ENCODE results near the gene RAD23A.

Gene RAD23A

DNA sequence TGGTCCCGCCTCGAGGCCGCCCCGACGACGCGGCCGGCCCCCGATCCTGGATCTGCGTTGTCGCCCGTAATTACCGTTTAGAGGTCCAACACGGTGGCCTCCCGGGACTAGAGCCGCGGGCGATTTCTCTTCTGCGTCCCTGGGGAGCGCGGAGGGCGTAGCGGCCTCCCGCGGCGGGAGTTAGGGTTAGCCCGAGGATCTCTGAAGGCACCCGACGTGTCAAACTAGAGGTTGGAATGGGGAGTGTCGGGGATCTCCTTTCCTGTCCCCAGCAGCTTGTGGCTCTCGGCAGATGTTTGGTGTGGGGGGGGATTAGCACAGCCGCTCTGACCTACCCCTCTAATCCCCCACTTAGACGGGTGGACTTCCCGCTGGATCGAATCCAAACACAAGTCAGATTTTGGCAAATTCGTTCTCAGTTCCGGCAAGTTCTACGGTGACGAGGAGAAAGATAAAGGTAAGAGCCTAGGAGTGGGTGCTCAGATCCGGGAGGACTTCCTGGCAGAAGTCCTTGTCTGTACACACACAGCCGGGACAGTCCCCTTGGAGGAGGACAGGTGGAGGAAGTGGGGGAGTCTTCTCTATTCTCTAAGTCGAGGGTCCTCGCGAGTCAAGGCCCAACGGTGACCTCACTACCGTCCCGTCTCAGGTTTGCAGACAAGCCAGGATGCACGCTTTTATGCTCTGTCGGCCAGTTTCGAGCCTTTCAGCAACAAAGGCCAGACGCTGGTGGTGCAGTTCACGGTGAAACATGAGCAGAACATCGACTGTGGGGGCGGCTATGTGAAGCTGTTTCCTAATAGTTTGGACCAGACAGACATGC is 6.7 kb upstream of the RAD23A start:
- no peaks in the 10 kb centered on the region for H3K27me3 ChIP-seq (ENCODE audit: control insufficient read depth in 1 of 2, insufficient read depth in 2 of 2, low read length in 2 of 2)
- peaks cover 28 to 33% of the 10 kb centered on the region in 2 donors for H3K36me3 ChIP-seq (ENCODE audit: control insufficient read depth in 2 of 2, insufficient read depth in 2 of 2, low read length in 2 of 2)
- H3K9ac ChIP-seq (ENCODE audit: low read length in 2 of 2), result peak overlapping the region; percentile 89 to 90
- no peaks in the 10 kb centered on the region for H3K9me3 ChIP-seq (ENCODE audit: control insufficient read depth in 2 of 2, low read length in 2 of 2)
- H3K4me1 ChIP-seq (ENCODE audit: control insufficient read depth, insufficient read depth, low read length), result peaks cover 45% of the 10 kb centered on the region
- peak overlapping the region; percentile 98 for H3K4me3 ChIP-seq (ENCODE audit: low read length in 2 of 2)
- H3K27ac ChIP-seq (ENCODE audit: low read length), result peak overlapping the region; percentile 91

DNA sequence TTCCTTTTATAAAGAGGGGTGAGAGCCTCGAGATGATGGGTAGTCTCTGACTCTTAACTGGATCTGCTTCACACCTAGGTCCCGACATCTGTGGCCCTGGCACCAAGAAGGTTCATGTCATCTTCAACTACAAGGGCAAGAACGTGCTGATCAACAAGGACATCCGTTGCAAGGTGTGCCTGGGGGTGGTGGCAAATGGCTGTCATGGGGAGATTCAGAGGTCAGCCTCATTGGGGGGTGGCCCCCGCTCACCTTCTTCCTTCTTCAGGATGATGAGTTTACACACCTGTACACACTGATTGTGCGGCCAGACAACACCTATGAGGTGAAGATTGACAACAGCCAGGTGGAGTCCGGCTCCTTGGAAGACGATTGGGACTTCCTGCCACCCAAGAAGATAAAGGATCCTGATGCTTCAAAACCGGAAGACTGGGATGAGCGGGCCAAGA is 5.7 kb upstream of the RAD23A start:
- Histone ChIP-seq H3K4me3 (ENCODE audit: low read length in 2 of 2) (peak overlapping the region; percentile 98), H3K36me3 (ENCODE audit: control insufficient read depth in 2 of 2, insufficient read depth in 2 of 2, low read length in 2 of 2) (peaks cover 28 to 35% of the 10 kb centered on the region in 2 donors), H3K27ac (ENCODE audit: low read length) (peak overlapping the region; percentile 24), H3K9ac (ENCODE audit: low read length in 2 of 2) (peak overlapping the region; percentile 47 to 89), H3K27me3 (ENCODE audit: control insufficient read depth in 1 of 2, insufficient read depth in 2 of 2, low read length in 2 of 2) (no peaks in the 10 kb centered on the region), H3K4me1 (ENCODE audit: control insufficient read depth, insufficient read depth, low read length) (peaks cover 46% of the 10 kb centered on the region), H3K9me3 (ENCODE audit: control insufficient read depth in 2 of 2, low read length in 2 of 2) (no peaks in the 10 kb centered on the region)

DNA sequence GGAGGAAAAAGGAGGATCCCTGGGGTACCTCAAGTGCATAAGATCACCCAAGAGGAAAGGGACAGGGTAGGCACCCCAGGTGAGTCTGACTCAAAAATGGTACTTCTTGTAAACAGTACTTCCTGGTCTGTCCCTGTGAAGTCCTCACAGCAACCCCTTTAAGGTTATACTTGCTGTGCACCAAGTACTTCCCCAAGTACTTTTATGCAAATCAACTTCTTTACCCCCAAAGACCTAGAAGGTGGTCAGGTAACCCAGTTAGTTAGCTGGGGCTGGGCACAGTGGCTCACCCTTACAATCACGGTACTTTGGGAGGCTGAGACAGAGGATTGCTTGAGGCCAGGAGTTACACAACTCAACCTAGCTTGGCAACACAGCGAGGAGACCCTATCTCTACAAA is 4.8 kb upstream of the RAD23A start:
- peaks cover 46% of the 10 kb centered on the region for H3K4me1 ChIP-seq (ENCODE audit: control insufficient read depth, insufficient read depth, low read length)
- no peaks in the 10 kb centered on the region for H3K9me3 ChIP-seq (ENCODE audit: control insufficient read depth in 2 of 2, low read length in 2 of 2)
- peaks cover 28 to 35% of the 10 kb centered on the region in 2 donors for H3K36me3 ChIP-seq (ENCODE audit: control insufficient read depth in 2 of 2, insufficient read depth in 2 of 2, low read length in 2 of 2)
- H3K27me3 ChIP-seq (ENCODE audit: control insufficient read depth in 1 of 2, insufficient read depth in 2 of 2, low read length in 2 of 2), result no peaks in the 10 kb centered on the region
- peak overlapping the region; percentile 12 to 21 for H3K9ac ChIP-seq (ENCODE audit: low read length in 2 of 2)
- H3K4me3 ChIP-seq (ENCODE audit: low read length in 2 of 2), result peak overlapping the region in 1 of 2 donors; percentile 98
- no peak overlapping the region for H3K27ac ChIP-seq (ENCODE audit: low read length)

DNA sequence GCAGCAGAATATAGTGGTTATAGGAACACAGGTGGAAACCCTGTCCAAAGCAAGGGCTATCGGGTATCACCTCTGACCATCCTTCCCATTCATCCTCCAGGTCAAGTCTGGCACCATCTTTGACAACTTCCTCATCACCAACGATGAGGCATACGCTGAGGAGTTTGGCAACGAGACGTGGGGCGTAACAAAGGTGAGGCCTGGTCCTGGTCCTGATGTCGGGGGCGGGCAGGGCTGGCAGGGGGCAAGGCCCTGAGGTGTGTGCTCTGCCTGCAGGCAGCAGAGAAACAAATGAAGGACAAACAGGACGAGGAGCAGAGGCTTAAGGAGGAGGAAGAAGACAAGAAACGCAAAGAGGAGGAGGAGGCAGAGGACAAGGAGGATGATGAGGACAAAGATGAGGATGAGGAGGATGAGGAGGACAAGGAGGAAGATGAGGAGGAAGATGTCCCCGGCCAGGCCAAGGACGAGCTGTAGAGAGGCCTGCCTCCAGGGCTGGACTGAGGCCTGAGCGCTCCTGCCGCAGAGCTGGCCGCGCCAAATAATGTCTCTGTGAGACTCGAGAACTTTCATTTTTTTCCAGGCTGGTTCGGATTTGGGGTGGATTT is 2.1 kb upstream of the RAD23A start:
- Histone ChIP-seq H3K4me1 (ENCODE audit: control insufficient read depth, insufficient read depth, low read length) (peaks cover 54% of the 10 kb centered on the region), H3K27me3 (ENCODE audit: control insufficient read depth in 1 of 2, insufficient read depth in 2 of 2, low read length in 2 of 2) (no peaks in the 10 kb centered on the region), H3K9ac (ENCODE audit: low read length in 2 of 2) (no peak overlapping the region), H3K36me3 (ENCODE audit: control insufficient read depth in 2 of 2, insufficient read depth in 2 of 2, low read length in 2 of 2) (peaks cover 39 to 46% of the 10 kb centered on the region in 2 donors), H3K9me3 (ENCODE audit: control insufficient read depth in 2 of 2, low read length in 2 of 2) (no peaks in the 10 kb centered on the region), H3K27ac (ENCODE audit: low read length) (no peak overlapping the region), H3K4me3 (ENCODE audit: low read length in 2 of 2) (no peak overlapping the region)

DNA sequence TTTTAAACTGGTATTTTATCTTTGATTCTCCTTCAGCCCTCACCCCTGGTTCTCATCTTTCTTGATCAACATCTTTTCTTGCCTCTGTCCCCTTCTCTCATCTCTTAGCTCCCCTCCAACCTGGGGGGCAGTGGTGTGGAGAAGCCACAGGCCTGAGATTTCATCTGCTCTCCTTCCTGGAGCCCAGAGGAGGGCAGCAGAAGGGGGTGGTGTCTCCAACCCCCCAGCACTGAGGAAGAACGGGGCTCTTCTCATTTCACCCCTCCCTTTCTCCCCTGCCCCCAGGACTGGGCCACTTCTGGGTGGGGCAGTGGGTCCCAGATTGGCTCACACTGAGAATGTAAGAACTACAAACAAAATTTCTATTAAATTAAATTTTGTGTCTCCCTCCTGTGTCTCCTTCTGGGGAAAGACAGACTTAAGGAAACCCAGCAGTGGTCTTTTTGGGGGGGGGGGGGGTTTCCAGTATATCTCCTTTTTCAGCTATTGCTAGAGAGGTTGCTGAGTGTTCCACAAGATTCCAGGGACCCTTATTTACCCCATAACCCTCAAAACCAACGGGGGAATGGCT is 1.5 kb upstream of the RAD23A start:
- H3K27me3 ChIP-seq (ENCODE audit: control insufficient read depth in 1 of 2, insufficient read depth in 2 of 2, low read length in 2 of 2), result no peaks in the 10 kb centered on the region
- H3K36me3 ChIP-seq (ENCODE audit: control insufficient read depth in 2 of 2, insufficient read depth in 2 of 2, low read length in 2 of 2), result peaks cover 45 to 51% of the 10 kb centered on the region in 2 donors
- H3K4me3 ChIP-seq (ENCODE audit: low read length in 2 of 2), result no peak overlapping the region
- no peak overlapping the region for H3K9ac ChIP-seq (ENCODE audit: low read length in 2 of 2)
- H3K27ac ChIP-seq (ENCODE audit: low read length), result peak overlapping the region; percentile 73
- peaks cover 51% of the 10 kb centered on the region for H3K4me1 ChIP-seq (ENCODE audit: control insufficient read depth, insufficient read depth, low read length)
- no peaks in the 10 kb centered on the region for H3K9me3 ChIP-seq (ENCODE audit: control insufficient read depth in 2 of 2, low read length in 2 of 2)

DNA sequence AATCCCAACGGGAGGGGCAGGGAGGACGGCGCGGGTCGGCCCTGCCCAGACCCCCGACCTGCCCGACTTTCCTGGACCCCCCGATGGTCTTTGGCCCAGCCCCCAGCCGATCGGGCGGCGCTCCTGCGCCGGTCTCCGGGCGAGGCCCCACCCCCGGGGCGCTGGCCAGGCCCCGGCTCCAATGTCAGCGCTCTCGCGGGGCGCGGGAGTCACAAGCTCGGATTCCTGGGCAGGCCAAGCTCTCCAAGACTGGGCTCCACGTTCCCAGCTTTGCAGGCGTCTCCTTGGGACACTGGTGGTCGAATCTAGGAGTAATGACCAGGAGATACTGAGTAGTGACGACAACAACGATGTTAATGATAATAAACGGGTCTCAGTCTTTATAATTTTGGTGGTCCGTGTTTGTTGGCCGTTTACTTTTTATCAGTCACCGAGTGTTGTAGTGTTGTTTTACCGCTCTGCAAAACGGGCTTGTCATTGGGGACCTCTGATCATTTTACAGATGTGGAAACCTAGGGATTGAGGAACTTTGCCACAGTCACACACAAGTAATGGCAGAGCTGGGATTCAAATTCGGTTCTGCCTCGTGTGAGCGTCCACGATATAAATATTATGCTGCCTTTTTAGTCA is 545 bp downstream of the RAD23A start:
- Histone ChIP-seq H3K27ac (ENCODE audit: low read length) (peak overlapping the region; percentile 73), H3K27me3 (ENCODE audit: control insufficient read depth in 1 of 2, insufficient read depth in 2 of 2, low read length in 2 of 2) (no peaks in the 10 kb centered on the region), H3K4me3 (ENCODE audit: low read length in 2 of 2) (peak overlapping the region; percentile 87 to 99), H3K9ac (ENCODE audit: low read length in 2 of 2) (peak overlapping the region; percentile 81 to 88), H3K36me3 (ENCODE audit: control insufficient read depth in 2 of 2, insufficient read depth in 2 of 2, low read length in 2 of 2) (peaks cover 40 to 48% of the 10 kb centered on the region in 2 donors), H3K4me1 (ENCODE audit: control insufficient read depth, insufficient read depth, low read length) (peaks cover 32% of the 10 kb centered on the region), H3K9me3 (ENCODE audit: control insufficient read depth in 2 of 2, low read length in 2 of 2) (no peaks in the 10 kb centered on the region)

DNA sequence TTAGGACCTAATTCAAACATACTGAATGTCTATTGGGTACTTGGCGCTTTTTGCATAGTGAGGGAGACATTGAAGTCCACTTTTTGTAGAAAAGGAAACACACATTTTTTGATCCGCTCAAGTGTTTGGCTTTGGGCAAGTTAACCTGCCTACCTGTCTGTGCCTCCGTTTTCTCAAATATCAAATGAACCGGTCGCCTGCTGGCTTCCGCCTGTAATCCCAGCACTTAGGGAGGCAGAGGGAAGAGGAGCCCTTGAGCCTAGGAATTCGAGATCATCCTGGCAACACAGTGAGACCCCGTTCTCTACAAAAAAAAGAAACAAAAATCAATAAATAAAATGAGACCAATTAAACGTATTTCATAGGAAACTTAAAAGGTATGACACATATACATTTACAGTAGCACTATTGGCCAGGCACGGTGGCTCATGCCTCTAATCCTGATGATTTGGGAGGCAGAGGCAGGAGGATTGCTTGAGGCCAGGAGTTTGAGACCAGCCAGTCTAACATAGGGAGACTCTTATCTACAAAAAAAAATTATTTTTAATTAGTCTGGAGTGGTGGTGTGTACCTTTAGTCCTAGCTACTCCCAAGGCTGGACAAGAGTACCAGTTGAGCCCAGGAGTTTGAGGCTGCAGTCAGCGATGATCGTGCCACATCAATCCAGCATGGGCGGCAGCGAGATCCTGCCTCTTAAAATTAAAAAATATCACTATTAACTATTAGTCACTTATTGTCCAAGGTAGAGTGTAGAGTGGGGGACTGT is 1.3 kb downstream of the RAD23A start:
- peaks cover 38 to 47% of the 10 kb centered on the region in 2 donors for H3K36me3 ChIP-seq (ENCODE audit: control insufficient read depth in 2 of 2, insufficient read depth in 2 of 2, low read length in 2 of 2)
- H3K9ac ChIP-seq (ENCODE audit: low read length in 2 of 2), result peak overlapping the region; percentile 81 to 88
- H3K9me3 ChIP-seq (ENCODE audit: control insufficient read depth in 2 of 2, low read length in 2 of 2), result no peaks in the 10 kb centered on the region
- H3K4me1 ChIP-seq (ENCODE audit: control insufficient read depth, insufficient read depth, low read length), result peaks cover 28% of the 10 kb centered on the region
- H3K27ac ChIP-seq (ENCODE audit: low read length), result no peak overlapping the region
- peak overlapping the region; percentile 87 to 99 for H3K4me3 ChIP-seq (ENCODE audit: low read length in 2 of 2)
- no peaks in the 10 kb centered on the region for H3K27me3 ChIP-seq (ENCODE audit: control insufficient read depth in 1 of 2, insufficient read depth in 2 of 2, low read length in 2 of 2)

DNA sequence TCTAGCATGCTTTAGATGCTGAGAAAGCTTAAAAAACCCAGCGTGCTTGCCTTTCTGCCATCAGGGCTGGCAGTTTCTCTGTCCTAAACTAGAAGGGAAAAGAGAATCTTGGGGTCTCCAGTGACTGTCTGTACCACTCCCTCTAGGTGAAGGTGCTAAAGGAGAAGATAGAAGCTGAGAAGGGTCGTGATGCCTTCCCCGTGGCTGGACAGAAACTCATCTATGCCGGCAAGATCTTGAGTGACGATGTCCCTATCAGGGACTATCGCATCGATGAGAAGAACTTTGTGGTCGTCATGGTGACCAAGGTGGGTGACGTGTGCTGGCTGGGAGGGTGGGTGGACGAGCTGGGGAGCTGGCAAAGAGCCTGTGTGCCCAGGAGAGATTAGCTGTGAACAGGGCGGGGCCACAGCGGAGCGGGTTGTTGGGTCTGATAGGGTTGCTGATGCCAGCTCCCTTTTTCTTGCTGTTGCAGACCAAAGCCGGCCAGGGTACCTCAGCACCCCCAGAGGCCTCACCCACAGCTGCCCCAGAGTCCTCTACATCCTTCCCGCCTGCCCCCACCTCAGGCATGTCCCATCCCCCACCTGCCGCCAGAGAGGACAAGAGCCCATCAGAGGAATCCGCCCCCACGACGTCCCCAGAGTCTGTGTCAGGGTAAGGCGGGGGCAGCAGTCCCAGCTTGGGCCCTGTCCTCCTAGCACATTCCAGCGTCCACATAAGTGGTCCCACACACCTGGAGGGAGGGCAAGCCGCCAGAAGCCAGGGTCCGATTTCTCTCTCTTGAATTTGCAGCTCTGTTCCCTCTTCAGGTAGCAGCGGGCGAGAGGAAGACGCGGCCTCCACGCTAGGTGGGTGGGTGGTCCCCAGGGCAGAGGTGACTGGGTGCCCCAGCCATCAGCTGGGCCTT is 2.3 kb downstream of the RAD23A start:
- Histone ChIP-seq H3K27ac (ENCODE audit: low read length) (no peak overlapping the region), H3K4me3 (ENCODE audit: low read length in 2 of 2) (no peak overlapping the region), H3K9me3 (ENCODE audit: control insufficient read depth in 2 of 2, low read length in 2 of 2) (no peaks in the 10 kb centered on the region), H3K27me3 (ENCODE audit: control insufficient read depth in 1 of 2, insufficient read depth in 2 of 2, low read length in 2 of 2) (no peaks in the 10 kb centered on the region), H3K4me1 (ENCODE audit: control insufficient read depth, insufficient read depth, low read length) (peaks cover 30% of the 10 kb centered on the region), H3K9ac (ENCODE audit: low read length in 2 of 2) (peak overlapping the region in 1 of 2 donors; percentile 44), H3K36me3 (ENCODE audit: control insufficient read depth in 2 of 2, insufficient read depth in 2 of 2, low read length in 2 of 2) (peaks cover 34 to 47% of the 10 kb centered on the region in 2 donors)

DNA sequence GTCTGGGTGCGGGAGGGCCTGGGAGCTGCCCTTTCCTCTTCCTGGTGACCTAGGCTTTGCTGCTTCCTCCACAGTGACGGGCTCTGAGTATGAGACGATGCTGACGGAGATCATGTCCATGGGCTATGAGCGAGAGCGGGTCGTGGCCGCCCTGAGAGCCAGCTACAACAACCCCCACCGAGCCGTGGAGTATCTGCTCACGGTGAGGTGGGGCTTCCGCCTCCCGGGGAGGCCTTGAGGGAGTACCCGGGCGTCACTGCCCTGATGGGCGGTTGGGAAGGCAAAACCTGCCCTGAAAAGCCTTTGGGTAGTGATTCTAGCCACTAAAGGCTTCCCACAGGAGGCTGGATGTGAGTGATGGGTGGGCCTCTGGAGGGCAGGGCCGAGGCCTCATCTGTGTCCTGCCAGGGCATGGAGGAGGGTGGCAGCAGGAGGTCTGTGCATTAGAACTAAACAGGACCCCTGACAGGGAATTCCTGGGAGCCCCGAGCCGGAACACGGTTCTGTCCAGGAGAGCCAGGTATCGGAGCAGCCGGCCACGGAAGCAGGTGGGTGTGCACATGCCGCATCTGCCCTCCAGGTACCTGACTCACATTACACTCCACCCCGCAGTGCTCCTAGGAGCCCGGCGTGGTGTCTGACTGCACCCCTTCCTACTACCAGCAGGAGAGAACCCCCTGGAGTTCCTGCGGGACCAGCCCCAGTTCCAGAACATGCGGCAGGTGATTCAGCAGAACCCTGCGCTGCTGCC is 3.1 kb downstream of the RAD23A start:
- Histone ChIP-seq H3K9ac (ENCODE audit: low read length in 2 of 2) (no peak overlapping the region), H3K4me1 (ENCODE audit: control insufficient read depth, insufficient read depth, low read length) (peaks cover 31% of the 10 kb centered on the region), H3K36me3 (ENCODE audit: control insufficient read depth in 2 of 2, insufficient read depth in 2 of 2, low read length in 2 of 2) (peaks cover 28 to 42% of the 10 kb centered on the region in 2 donors)

More for the DNA sequence above, 3.1 kb downstream of the RAD23A start:
- H3K4me3 ChIP-seq (ENCODE audit: low read length in 2 of 2), result no peak overlapping the region
- H3K27me3 ChIP-seq (ENCODE audit: control insufficient read depth in 1 of 2, insufficient read depth in 2 of 2, low read length in 2 of 2), result no peaks in the 10 kb centered on the region
- H3K27ac ChIP-seq (ENCODE audit: low read length), result no peak overlapping the region
- H3K9me3 ChIP-seq (ENCODE audit: control insufficient read depth in 2 of 2, low read length in 2 of 2), result no peaks in the 10 kb centered on the region
